GM19324 (cell line): ENCODE results near the gene MYT1.

Experiments
- ATAC-seq: cut with Tn5 transposase; IDR thresholded peaks from one replicate; pipeline ENCODE4 v1.9.1; 2021; ENCODE audit warnings: mild to moderate bottlenecking, moderate library complexity; ENCODE audit not compliant: unreplicated experiment, low FRiP score

The MYT1 gene

DNA sequence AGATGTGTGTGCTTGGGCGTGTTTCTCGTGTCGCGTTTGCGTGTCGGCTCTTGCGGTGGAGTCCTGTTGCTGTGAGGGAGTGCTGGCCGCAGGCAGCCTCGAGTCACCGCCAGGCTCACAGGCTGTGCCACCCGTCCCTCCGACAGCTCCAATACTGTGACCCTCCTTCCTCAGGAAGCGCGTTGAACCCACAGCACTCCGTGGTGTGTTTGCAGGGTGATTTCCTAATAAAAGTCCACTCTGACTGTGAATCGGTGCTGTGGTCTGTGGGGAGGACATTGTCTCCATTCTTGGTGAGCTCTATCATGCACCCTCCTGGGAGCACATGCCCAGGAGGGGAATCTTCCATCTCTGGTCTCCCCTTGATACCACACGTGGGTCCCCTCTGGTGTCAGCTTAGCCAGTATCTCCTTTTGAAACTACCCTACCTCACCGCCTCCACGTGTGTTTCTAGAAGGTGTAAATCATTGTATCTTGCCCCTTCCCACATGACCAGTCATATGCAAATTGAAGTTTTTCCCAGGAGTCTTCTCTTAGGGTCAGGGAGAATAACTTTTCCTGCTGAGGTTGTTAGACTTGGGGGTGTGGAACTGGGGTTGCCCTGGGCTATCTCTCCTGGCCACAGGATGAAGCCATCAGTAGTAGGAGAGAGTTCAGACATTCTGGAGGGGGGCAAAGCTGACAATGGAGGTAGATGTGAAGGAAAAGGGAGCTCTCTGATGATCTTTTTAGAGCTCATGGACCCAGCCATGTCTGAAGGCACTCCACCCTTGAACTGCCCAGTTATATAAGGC, 77.9 kb downstream of the MYT1 start:
- no peak for ATAC-seq

DNA sequence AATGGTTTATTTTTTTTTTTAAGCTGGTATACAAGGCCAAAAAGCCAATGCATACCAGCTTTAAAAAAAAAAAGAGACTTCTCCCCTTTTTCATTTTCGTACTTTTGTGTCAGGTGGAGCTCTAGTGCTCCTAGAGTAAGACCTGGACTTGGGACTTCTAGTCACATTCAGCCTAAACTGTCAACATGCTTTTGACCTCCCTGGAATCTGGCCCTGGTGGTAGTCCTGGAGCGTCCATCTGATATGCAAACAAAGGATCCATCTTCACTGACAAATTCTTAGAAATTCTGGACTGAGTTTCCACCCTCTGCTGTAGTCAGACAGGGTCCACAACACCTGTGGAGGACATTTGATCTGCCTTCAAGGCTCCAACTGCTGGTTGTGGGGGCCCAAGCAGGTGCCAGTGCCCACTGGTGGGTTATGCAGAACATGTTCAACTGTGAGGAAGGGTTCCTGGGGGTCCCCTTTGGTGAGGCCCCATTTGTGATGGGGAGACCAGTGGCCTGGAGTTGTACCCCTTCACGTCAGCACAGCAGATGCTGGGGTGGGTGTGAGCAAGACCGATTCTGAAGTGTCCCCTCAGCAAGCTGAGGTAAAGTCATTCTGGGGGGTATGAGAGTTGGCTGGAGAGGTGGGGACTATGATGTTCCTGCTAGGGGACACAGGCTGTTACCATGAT, 78.7 kb downstream of the MYT1 start:
- ATAC-seq, result no peak

DNA sequence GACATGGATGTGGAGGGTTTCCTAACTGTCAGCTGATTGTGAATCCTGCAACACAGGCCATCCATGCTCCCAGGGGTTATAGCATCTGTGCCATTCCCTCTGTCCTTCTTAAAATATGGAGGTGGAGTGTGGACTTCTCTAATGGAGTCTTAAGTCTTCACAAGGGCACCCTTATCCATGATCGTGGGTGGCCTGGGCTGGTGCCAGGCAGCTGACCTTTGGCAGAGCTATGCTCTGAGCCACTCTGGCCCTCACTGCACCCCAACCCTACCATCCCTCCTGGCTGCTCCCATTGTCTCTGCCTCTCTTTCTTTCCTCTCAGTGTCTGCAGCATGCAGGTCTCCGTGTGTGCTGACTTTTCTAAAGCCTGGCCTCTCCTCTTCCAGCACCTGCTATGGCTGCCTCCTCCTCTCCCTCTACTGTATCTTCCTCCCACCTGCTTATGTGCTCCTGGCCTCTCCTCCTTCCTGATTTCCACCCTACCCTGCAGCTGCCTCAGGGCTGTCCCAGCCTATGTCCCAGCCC, 80.1 kb downstream of the MYT1 start:
- no peak for ATAC-seq

DNA sequence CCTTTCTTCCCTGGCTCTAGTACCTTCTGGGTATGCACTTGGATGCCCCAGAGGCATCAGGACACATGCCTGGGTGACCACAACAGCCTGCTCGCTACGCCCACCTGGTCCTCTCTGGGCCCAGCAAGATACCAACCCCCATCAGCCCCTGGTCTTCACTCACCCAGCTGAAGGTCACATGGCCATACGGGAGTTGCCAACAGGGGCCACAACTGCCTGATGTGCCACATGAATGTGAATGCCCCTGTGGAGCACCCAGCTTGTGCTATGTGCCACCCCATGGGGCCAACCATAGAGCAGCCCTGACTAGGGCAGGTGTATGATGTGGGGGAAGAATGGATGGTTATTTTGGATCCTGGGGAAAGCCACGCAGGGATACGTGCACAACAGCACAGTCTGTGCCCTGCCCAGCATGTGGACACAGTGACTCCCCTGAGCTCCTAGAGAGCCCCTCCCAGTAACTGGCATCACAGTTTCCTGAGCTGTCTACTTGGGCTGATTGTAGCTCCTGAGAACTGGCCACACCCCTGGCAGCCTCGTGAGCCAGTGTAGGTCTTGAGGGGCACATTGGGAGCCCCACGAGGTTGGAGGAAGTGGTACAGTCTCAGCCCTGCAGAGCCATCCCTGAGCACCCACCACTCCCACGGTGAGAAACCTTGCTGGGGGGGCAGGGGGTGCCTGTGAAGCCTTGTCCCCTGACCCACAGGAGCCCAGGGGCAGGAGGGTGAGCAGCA, 80.8 kb downstream of the MYT1 start:
- no peak for ATAC-seq

DNA sequence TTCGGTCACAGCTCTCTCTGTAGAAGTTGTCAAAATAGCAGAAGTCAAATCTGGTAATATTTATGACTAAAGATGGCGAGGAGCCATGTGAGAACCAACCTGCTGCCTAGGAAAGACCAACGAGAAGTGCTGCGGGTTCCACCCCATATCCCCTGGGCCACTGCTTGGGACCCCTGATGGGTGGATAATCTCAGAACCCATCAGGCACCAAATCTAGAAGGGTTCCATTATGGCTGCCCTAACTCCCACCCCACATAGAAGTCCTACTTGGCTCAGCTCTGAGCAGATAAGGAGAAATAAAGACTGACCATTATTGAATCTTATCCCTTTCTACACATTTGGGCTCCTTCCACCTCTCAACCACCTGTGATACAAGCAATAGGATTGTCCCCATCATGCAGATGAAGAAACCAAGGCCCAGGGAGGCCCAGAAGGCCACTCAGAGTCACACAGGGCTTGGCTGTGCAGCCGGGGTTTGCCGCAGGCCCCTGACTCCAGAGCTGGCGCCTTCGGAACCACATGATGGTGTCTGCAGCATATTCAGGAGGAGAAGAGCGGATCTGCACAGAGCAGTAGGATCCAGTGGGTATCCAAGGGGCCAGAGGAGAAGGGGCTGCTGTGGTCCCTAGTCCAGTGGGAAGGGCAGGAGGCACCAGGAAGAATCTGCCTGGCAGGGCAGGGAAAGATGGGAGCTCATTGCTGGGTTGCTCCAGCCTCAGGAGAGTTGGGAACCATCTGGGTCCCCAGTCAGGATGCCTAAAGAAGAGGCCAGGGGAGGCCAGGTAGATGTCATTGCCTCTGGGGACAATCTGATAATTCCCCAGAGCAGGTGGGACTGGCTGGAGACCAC, 81.7 kb downstream of the MYT1 start:
- ATAC-seq, result no peak

DNA sequence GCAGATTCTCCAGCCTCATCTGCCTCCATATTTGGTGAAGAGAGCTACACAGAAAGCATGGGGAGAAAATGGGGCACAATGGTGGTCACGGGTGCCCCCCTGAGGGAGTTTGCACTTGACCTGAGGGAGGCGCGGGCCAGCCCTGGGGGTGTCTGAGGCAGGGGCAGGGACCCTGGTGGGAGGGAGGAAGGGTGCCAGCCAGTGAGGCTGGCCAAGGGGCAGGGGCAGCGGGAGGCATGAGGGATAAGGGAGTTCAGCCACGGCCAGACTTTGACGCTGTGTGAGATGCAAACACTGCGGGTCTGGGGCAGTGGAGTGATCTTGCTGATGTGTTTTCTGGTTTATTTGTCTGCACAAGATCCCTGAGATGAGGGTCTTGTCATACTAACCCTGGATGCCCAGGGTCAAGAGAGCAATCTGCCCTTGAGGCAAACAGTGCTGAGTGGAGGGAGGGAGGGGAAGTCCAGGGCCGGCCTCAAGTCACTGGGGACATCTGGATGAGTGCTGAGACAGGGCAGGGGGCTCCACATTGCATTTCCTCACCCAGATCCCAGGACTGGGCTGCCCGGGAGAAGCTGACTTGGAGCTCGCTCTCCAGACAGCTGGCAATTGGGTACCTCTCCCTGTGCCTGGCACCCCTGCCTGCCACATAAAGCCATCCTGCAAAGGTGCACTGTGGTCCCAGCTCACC, 82.5 kb downstream of the MYT1 start:
- ATAC-seq, result no peak

DNA sequence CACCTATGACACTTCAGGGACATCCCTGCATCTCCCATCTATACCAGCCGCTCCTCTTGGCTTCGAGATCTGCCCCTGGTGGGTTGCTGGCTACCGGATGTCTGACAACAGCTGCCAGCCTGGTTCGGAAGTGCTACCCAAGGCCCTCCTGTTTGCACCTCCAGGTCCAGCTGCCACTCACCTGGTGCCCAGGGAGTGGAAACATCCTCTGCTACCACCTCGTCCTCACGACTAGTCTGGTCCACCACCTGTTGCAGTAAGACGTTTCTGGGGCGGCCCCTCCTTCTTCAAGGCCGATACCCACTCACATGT, 83.0 kb downstream of the MYT1 start:
- no peak for ATAC-seq

DNA sequence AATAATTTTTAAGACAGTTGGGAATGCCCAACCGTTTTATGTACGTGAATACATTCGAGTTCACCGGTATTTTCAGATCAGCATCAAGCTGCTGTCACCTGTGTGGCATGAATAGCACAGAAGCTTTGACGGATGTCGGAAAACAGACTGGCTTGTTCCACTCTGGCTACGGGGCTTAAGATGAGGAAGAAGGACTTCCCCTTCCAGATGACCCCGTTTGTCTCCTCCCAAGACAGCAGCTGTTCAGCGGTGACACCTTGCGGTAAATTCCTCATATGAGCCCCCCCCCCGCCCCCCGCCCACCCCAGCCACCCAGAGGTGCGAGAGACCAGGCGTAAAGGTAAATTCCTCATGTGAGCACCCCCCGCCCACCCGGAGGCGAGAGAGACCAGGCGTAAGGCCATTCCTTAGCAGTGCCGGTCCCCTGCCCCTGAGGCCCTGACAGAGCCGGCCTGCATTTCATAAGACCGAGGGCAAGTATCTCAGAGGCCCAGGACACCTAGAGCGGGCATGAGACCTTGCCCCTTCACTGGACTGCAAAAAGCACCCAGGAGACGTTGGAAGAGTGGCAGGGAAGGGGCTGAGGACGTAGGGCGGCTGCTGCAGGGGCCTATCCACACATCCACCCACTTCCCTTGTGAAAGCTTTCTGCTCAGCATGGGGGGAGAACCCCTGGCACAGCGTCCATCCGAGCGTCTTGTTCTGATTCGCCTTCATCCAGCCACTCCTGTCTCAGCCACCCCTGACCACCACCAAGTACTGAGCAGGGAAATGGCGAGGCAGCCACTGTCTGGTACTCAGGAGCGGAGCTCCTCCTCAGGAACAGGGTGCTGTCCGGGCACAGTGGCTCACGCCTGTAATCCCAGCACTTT, 84.0 kb downstream of the MYT1 start:
- no peak for ATAC-seq

DNA sequence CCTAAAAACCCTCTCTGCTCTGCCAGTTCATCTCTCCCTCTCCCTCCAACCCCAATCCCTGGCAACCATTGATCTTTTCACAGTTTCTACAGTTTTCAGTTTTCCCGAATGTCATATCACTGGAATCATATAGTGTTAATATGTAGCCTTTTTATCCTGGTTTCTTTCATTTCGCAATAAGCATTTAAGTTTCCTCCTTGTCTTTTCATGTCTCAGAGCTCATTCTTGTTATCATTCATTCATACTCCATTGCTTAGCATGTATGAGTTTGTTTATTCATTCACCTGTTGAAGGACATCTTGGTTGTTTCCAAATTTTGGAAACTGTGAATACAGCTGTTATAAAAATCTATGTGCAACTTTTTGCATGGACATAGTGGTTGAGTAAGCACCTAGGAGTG, 85.8 kb downstream of the MYT1 start:
- ATAC-seq, result no peak

DNA sequence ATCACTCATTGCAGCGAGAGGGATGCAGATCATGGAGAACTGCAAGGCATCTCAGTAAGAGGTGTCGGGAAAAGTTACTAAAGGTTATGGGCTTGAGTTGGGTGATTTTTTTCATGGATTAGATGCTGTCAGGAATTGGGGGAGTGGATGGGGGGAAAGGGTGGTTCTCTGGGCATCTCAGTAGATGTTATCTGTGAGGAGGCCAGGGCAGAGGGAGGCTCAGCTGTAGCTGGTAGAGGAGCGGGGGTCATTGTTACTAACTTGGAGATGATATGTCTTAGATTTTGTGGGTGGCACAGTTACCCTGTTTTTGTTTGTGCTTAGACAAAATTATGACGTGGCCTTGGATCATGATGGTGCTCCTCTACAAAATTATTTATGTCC, 88.7 kb downstream of the MYT1 start:
- no peak for ATAC-seq

DNA sequence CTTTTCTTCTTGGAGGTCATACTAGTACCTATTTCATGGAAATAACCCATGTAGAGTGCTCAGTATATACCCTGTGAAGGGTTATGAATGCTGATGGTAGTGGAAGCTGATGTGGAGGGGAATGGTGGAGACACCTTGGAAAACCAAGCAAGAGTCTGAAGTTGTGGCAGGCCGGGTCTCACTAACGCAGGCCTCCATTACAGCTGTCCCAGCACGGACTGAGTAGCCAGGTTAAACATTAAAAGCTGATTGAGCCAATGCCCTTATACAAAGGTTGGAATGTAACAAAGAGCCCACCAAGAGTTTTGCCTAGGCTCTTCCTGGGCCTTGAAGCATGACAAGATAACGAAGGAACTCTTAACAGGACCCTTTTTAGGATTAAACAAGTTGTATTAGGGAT, 89.2 kb downstream of the MYT1 start:
- no peak for ATAC-seq

DNA sequence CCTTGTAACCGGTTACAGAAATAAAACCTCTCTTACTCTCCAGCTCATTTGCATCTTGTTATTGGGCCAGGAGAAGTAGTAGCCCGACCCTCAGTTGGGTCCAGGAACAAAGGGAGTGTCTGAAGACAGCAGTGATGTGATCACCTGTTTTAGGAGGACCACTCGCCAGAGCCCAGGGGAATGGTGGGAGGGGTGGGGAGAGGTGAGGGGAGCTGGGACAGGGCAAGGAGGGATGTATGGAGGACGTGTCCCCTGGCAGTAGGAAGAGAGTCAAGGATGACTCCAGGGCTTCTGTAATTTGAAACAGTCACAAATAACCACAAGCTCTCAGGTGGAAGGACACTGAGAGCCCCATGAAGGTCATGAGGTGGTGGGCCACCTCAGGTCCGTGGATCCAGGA, 89.9 kb downstream of the MYT1 start:
- ATAC-seq, result no peak

DNA sequence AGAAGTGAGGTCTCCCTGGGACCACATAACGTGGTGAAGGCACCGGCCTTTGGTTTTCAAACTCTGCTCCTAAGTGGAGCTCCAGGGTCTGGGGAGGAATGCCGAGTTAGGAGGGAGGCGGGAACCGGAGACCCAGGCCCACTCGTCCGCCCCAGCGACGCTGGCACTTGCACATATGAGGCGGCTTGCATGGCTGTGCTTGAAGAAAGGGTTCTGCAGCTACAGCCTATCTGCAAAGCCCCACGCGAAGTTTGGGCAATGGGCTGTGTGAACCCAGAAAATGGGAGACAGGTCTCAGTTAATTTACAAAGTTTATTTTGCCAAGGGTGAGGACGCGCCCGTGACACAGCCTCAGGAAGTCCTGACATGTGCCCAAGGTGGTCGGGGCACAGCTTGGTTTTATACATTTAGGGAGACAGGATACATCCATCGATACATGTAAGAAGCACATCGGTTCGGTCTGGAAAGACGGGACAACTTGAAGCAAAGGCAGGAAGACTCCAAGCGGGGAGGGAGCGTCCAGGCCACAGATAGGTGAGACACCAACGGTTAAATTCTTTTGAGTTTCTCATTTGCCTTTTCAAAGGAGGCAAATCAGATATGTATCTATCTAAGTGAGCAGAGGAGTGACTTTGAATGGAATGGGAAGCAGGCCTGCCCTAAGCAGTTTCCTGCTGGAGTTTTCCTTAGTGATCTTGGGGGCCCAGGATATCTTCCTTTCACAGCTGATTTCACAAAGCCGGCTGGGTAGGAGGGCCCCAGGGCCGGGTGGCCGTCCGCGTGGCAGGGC, 90.5 kb downstream of the MYT1 start:
- ATAC-seq, result no peak

DNA sequence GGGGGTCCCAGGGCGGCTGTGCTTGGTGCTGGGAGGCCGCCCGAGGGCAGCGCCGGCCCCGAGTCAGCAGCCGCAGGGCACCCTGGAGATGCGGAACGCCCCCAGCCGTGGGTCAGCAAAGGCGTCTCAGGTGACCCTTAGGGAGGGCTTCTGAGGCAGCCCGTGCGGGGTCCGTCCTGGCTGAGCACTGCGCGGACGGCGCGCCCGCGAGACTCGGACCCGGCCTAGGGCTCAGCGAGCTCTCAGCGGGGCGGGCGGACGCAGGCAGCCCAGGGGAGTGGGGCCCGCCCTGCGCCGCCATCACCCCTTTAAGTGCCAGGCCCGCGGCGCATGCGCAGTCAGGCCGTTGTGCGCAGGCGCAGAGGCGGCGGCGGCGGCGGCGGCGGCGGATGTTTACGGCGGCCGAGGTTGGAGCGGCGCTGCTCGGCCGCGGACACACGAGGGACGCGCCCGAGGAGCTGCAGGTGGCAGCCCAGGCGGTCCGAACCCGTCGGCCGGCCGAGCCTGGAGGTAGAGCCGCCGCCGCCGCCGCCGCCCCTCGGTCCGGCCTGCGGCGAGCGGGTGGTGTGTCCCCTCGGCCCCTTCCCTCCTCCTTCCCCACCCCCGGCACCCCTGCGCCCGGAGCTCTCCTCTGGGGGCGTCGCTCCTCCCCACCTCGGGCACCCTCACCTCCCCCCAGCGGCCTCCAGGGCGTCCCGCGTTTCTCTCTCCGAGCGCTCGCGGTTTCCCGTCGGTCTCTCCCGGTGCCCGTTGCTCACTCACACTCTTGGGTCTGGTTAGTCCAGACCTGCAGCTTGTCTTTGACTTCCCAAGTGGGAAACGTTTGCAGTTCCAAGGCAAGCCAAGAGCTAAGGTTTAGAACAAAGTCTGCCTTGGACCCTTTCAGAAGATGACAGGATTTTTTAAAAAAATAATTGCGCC, 91.4 kb downstream of the MYT1 start, which contains the start of gene PCMTD2:
Gene PCMTD2 (plus strand): TSS at position 388 of the 921 bp plus-strand sequence. CDS start 4,218 bp downstream, outside the sequence.
- ATAC-seq, result peak; percentile 86

DNA sequence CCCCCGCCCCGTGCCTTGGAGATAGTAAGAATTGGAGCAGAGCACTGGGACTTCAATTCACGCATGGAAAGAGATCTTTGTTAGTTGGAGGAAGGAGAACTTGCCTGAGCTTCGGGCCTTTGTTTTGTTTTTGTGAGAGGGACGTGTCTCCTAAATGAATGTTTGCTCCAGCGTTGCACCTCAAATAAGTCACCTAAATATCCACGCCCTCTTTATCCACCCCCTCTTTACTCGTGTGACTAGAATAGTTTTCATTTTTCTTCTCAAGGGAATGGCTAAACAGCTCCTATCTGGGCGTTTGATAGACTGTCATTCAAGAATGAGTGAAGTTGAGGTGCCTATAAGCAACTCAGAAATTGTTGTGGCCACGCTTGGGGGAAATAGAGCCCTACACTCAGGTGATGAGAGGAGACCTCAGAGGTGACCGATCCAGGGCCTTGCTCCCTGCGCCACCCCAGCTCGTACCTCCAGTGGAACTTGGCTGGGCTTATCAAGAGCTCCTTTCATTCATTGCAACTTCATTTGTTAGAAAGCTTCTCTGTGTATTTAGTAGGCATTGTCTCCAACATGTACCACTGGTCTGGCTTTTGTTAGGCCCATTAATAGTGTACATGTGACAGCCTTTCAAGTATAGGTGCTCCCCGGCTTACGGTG, 92.2 kb downstream of the MYT1 start:
- no peak for ATAC-seq

DNA sequence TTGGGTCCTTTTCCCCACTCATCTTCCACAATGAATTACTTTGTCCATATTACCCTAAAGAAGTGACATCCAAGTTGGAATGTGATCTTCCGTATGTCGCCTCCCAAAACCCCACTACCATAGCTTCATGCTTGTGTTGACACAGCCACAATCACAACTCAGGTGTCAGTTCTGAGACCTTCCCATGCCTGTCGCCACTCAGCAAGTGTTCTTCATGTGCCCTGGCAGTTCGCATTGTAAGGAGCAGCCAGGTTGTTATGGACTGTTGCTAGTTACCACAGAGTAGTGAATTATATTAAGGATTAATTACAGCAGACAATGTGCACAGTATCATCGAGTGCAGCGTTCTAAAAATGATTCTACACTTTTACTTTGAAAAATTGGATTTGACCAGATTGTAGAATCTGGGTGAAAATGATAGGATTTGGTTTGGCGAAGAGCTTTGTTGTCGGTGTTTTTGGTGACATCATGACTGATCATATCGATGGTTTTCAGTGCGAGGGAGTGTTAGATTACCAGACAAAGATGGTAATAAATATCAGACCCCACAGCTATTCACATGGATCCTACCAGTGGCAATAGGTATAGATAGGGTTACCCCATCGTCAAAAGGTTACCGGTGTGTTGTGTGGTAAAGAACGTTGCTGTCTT, 93.0 kb downstream of the MYT1 start:
- ATAC-seq, result no peak
